ENCODE results near the gene ITPR1. TPM values are rescaled to one million over a fixed set of nuclear protein-coding genes. Genes with fewer than 3 reads are reported as not detected.
A peak's percentile ranks its signal among the peaks of the same experiment; 100 is the strongest.

The ITPR1 gene
- total and polyA plus RNA-seq, 10 of the 15 experiments (the other 5 are each of a cell fraction or from before 2014, with no cell fraction given), result 12.2 to 239 (median 28.4) TPM

GRCh38 chr3:4504340-4505261 is 11.5 kb downstream of the ITPR1 start:
- H4K20me1 ChIP-seq (ENCODE audit: control insufficient read depth, insufficient read depth), result no peaks in the 10 kb centered on the region
- H2AFZ ChIP-seq (ENCODE audit: control insufficient read depth, low read depth, low read length), result peak overlapping the region; percentile 59
- 9% methylated on average over 14 of the region's 14 CpGs for WGBS (ENCODE audit: insufficient coverage, insufficient replicate concordance, low lambda C conversion rate, missing lambda C conversion rate)
- peak overlapping the region; percentile 42 for H3K27ac ChIP-seq (ENCODE audit: control insufficient read depth, insufficient read depth)
- CTCF ChIA-PET, result interaction anchor here (0.6 to 5.6 kb wide), 11 partner anchors 10 to 397 kb away, joined by 3 to 52 read pairs (median 3); partner anchors contain the start of gene ITPR1
- H3K36me3 ChIP-seq (ENCODE audit: control insufficient read depth in 2 of 2, insufficient read depth in 2 of 2, low read length in 1 of 2), result peaks cover 0 to 3% of the 10 kb centered on the region in 2 experiments; a peak in 3 of 4 replicates
- H3K9me3 ChIP-seq (replicated peaks; ENCODE audit: control insufficient read depth, insufficient read depth, low read length), result no peaks in the 10 kb centered on the region
- intact Hi-C loops (cut with micrococcal nuclease; ENCODE audit: unreplicated experiment) (loop anchor here (1.0 to 10.0 kb wide), 4 partner anchors 9 to 480 kb away; no protein-coding TSS in a partner anchor), in situ Hi-C loops (cut with MboI) (loop anchor here (10.0 kb wide), 1 partner anchor 690 kb away; no protein-coding TSS in a partner anchor)
- BruUV-seq (replicated peaks), result TSS peak; percentile 20
- peak overlapping the region; percentile 44 for H3K9ac ChIP-seq (ENCODE audit: control insufficient read depth, insufficient read depth, low read length)
- 0 out of 4 replicates have a peak, but pooled peaks of 1 of the 2 experiments have one; percentile 13 for TF ChIP-seq IKZF2 (IDR thresholded peaks at IDR 0.05)
- TF ChIP-seq, protein P1, sequence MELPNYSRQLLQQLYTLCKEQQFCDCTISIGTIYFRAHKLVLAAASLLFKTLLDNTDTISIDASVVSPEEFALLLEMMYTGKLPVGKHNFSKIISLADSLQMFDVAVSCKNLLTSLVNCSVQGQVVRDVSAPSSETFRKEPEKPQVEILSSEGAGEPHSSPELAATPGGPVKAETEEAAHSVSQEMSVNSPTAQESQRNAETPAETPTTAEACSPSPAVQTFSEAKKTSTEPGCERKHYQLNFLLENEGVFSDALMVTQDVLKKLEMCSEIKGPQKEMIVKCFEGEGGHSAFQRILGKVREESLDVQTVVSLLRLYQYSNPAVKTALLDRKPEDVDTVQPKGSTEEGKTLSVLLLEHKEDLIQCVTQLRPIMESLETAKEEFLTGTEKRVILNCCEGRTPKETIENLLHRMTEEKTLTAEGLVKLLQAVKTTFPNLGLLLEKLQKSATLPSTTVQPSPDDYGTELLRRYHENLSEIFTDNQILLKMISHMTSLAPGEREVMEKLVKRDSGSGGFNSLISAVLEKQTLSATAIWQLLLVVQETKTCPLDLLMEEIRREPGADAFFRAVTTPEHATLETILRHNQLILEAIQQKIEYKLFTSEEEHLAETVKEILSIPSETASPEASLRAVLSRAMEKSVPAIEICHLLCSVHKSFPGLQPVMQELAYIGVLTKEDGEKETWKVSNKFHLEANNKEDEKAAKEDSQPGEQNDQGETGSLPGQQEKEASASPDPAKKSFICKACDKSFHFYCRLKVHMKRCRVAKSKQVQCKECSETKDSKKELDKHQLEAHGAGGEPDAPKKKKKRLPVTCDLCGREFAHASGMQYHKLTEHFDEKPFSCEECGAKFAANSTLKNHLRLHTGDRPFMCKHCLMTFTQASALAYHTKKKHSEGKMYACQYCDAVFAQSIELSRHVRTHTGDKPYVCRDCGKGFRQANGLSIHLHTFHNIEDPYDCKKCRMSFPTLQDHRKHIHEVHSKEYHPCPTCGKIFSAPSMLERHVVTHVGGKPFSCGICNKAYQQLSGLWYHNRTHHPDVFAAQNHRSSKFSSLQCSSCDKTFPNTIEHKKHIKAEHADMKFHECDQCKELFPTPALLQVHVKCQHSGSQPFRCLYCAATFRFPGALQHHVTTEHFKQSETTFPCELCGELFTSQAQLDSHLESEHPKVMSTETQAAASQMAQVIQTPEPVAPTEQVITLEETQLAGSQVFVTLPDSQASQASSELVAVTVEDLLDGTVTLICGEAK (IDR thresholded peaks at IDR 0.05; ENCODE audit: borderline replicate concordance), result no peak
- TF ChIP-seq PML (IDR thresholded peaks at IDR 0.05; ENCODE audit: low read length), result no peak
- TF ChIP-seq FOXM1 (IDR thresholded peaks at IDR 0.05; ENCODE audit: low read depth, low read length), result no peak
- TF ChIP-seq BHLHE40 (IDR thresholded peaks at IDR 0.05; ENCODE audit: borderline replicate concordance in 1 of 2, low read depth in 2 of 2, low read length in 1 of 2), result no peak
- no peak for TF ChIP-seq ZBTB11 (CRISPR knock-in tag; IDR thresholded peaks at IDR 0.05)
- TF ChIP-seq POU2F2 (IDR thresholded peaks at IDR 0.05; ENCODE audit: borderline replicate concordance, low read depth, low read length), result no peak
- TF ChIP-seq ZBED1 (IDR thresholded peaks at IDR 0.05; ENCODE audit: borderline replicate concordance), result peak; percentile 44; the same call in 1 of the 2 replicates
- DNase-seq (ENCODE audit: low read depth, low spot score) (no peak), ATAC-seq (0 out of 3 replicates have a peak, but pooled peaks have one; percentile 4), FAIRE-seq (no peak)
- POLR2A ChIA-PET, result interaction anchor here (0.6 to 9.2 kb wide), 4 partner anchors 11 to 504 kb away, joined by 3 to 132 read pairs (median 3); partner anchors contain the start of gene ITPR1
- H3K4me2 ChIP-seq (ENCODE audit: control insufficient read depth, insufficient read depth), result peak overlapping the region; percentile 85
- H3K27me3 ChIP-seq (replicated peaks in 1 of 2; ENCODE audit: control insufficient read depth in 2 of 2, insufficient read depth in 2 of 2, low read length in 1 of 2), result no peaks in the 10 kb centered on the region
- RAD21 ChIA-PET (ENCODE audit: unreplicated experiment), result interaction anchor here (0.8 to 9.8 kb wide), 11 partner anchors 10 to 519 kb away, joined by 3 to 128 read pairs (median 5); partner anchors contain the start of gene ITPR1
- H3K4me1 ChIP-seq (ENCODE audit: control insufficient read depth, insufficient read depth, low read length), result peaks cover 54% of the 10 kb centered on the region
- H3K79me2 ChIP-seq (ENCODE audit: control insufficient read depth, insufficient read depth, low read length), result peaks cover 24% of the 10 kb centered on the region
- SMC1A ChIA-PET (ENCODE audit: uncharacterized antibody, unreplicated experiment), result interaction anchor here (0.8 to 12.9 kb wide), 10 partner anchors 11 to 424 kb away, joined by 3 to 180 read pairs (median 5); partner anchors contain the start of genes ITPR1 and SUMF1
- H3K4me3 ChIP-seq, result peak overlapping the region; percentile 52

Measured in GM12878 (cell line).